Measurements from ENCODE around the gene PDHA2.

- TF ChIP-seq CTCF (IDR thresholded peaks at IDR 0.05), result no peak
- no peak for TF ChIP-seq POLR2A (IDR thresholded peaks at IDR 0.05)
Observed at GRCh38 chr4:95850161-95850560, 10.3 kb downstream of the PDHA2 start.

Measured in sigmoid colon (tissue), 3 donors.